Erythroblast (primary cell): ENCODE results near the gene LCN2.
A peak's percentile ranks its signal among the peaks of the same experiment; 100 is the strongest.
"Not testable (repeated sequence)": the region's sequence is repeated elsewhere in the genome, so short reads cannot be mapped to it uniquely, and the experiment has no call there.

ENCODE experiments used
- DNase-seq, 2 experiments: peaks; one replicate each; lab custom pipeline; 2025; lab: John Stamatoyannopoulos, UW
- GATA1 ChIP-seq: IDR thresholded peaks from 2 replicates; pipeline ENCODE4 v1.6.1; 2011; ENCODE audit warnings: low read depth, mild to moderate bottlenecking, control low read depth, low read length, moderate library complexity
- POLR2A ChIP-seq: IDR thresholded peaks from 2 replicates; pipeline ENCODE4 v1.6.1; 2011; ENCODE audit warnings: mild to moderate bottlenecking, low read length

LCN2 gene

GRCh38 chr9:128127990-128128835 lies 21.0 kb upstream of the LCN2 start:
- no peak for TF ChIP-seq GATA1

GRCh38 chr9:128128836-128129590 lies 20.2 kb upstream of the LCN2 start:
- no peak for DNase-seq
- TF ChIP-seq GATA1: no peak
- no peak for TF ChIP-seq POLR2A

More at GRCh38 chr9:128127990-128128835, 21.0 kb upstream of the LCN2 start:
- DNase-seq: peak; percentile 91 to 96

DNA sequence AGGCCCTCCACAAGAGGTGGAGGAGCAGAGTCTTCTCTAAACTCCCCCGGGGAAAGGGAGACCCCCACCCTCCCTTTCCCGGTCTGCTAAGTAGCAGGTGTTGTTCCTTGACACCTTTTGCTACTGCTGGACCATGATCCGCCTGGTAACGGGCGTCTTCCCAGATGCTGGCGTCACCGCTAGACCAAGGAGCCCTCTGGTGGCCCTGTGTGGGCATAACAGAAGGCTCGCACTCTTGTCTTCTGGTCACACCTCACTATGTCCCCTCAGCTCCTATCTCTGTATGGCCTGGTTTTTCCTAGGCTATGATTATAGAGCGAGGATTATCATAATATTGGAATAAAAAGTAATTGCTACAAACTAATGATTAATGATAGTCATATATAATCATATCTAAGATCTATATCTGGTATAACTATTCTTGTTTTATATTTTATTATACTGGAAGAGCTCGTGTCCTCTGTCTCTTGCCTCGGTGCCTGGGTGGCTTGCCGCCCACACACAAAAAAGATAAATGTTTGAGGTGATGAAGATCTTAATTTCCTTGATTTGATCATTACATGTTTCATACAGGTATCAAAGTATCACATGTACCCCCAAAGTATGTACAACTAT lies 19.2 kb upstream of the LCN2 start:
- not testable (repeated sequence) for DNase-seq

DNA sequence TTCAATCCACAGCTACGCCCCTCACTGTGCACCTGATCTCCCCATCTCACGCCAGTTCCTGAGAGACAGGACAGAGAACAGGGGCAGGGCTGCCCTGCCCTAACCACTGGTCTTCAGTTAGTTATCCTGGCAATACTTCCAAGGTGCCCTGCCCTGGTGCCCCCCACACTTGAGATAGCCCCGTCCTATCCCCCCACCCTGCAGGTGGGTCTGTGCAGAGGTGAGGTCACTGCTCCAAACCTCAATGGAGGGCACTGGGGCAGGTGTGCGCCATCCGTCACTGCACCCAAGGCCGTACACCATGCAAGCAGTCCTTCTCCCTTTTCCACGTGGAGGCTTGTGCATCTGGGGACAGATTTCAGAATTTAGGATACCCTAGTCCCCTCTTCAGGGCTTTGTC lies 18.6 kb upstream of the LCN2 start:
- not testable (repeated sequence) for DNase-seq

- DNase-seq: not testable (repeated sequence)
These were observed 17.9 kb upstream of the LCN2 start for GRCh38 chr9:128131346-128131745.

DNA sequence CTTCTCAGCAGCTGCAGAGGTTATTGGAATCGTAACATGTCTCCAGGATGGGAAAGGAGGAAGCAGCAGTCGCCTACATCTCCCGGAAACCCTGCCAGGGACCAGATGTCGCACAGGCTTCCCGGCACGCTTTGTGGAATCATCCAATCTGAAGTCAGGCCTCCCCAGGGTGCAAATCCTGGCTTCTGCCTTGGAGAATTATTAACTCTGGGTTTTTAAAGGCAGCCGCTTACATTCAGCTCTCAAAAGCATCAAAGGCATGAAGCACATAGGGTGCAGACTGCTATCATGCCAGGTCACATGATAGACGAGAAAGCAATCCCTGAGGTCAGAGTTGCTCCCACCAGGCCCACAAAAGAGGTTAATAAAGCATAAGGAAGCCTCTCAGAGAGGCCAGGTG lies 17.1 kb upstream of the LCN2 start:
- not testable (repeated sequence) for DNase-seq

GRCh38 chr9:128135561-128135960 lies 13.7 kb upstream of the LCN2 start:
- DNase-seq: not testable (repeated sequence)

DNA sequence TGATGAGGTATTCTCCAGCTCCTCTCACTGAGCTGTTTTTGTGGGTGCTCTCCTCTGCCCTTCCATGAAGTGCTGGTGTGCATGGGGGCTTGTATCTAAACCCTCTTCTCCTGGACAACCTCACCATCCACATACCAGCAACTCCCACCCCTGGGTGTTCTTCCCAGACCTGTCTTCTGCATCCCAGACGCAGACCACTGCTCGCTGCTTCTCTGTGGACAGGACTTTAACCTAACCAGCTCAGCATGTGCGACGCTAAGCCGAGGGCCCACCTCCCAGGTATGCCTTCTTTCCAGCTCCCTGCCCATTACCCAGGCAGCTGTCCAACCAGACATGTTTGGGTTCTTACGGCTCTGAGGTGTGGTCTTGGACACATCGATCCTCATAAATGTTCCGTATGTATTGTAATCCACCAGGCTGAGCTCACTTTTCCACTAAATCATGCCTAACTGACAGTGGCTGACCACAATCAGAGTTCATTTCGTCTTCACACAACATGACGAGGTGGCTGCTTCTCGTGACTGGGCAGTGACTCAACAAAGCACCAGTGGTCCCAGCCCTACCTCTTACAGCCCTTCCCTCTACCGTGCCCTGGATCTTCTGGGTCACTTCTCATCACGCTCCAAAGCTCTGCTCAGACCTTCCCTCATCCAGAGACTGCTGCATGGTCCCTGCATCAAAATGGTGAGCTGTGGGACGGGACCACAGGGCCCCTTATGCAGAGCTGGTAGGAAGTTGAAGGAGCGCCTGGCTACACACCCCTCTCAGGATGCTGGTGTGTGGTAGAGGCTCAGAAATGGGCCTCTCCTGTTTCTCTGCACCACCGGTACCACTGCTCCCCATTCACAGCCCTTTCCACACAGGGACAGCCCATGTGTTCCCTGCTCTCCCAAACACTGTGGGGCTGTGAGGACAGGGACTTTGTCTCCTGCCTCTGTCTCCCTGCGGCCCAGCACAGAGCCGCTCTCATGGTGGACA lies 12.1 kb upstream of the LCN2 start:
- DNase-seq: no peak
- no peak for TF ChIP-seq POLR2A
- TF ChIP-seq GATA1: no peak

GRCh38 chr9:128138001-128138400 lies 11.3 kb upstream of the LCN2 start:
- TF ChIP-seq POLR2A (no peak), GATA1 (no peak)
- DNase-seq: no peak

DNA sequence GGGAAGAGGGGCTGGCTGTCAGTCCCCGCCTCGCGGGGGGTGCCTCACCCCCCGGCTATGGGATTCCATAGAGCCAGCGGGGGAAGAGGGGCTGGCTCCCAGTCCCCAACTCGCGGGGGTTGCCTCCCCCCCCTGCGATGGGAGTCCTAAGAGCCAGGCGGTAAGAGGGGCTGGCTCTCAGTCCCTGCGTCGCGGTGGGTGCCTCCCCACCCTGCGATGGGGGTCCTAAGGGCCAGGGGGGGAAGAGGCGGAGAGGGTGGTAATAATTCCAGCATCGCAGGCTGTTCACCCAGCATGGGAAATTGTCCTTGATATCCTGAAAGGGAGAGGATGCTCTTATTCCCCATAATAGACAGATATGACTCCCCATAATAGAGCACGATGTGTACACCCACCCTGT lies 9.6 kb upstream of the LCN2 start:
- no peak for DNase-seq
- TF ChIP-seq GATA1 (no peak), POLR2A (no peak)

DNA sequence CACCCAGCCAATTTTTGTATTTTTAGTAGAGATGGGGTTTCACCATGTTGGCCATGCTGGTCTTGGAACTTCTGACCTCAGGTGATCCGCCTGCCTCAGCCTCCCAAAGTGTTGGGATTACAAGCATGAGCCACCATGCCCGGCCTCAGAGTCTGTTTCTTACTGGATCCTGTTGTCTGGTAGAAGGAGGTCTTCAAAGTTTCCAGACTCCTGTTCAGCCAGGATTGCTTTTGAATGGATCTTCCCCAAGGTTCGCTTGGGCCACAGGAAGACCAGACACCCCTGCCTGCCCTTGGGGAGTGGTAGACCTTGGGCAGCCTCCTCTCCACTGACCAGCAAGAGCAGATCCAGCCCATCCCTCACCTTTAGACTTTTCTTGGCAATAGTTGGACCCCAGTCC lies 7.6 kb upstream of the LCN2 start:
- TF ChIP-seq GATA1 (no peak), POLR2A (no peak)
- DNase-seq: no peak

DNA sequence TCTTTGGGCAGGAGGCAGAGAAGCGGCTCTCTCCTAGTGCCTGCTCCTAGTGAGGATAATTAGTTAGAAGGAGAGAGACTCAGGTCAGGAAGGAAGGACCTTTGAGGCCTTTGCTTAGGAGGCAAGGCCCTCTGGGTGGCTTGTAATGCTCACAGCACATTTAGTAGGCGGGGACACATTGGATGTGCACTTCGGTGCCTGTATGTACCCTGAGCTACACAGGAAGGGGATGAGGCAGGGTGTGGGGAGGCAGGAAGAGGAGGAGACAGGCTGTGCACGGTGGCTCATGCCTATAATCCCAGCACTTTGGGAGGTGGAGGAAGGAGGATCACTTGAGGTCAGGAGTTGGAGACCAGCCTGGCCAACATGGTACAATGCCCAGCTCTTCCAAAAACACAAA lies 7.2 kb upstream of the LCN2 start:
- TF ChIP-seq POLR2A (no peak), GATA1 (no peak)
- DNase-seq: no peak

DNA sequence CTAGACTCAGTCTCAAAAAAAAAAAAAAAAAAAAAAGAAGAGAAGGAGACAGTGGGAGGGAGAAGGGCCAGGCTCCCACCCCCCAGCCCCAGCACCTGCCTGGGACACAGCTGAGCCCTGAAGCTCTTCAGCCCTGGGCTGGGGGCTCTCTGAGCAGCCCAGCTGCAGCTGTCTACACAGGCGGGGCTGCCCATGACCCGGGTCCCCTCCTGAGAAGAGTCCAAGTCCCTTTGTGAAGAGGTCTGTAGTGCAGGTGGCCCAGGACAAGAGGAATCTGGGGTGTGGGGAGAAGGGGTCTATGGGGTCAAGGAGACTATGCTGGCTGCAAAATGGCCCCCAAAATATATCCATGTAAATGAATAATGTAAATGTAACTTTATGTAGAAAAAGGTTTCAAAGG lies 6.7 kb upstream of the LCN2 start:
- TF ChIP-seq GATA1 (no peak), POLR2A (no peak)

More for the DNA sequence above, 6.7 kb upstream of the LCN2 start:
- DNase-seq: no peak
